NCI-H1436 (cell line): ENCODE data around the gene KCNK17.

ENCODE experiments used
- DNase-seq: peaks from one replicate; lab custom pipeline; 2025; lab: John Stamatoyannopoulos, UW

The KCNK17 gene

DNA sequence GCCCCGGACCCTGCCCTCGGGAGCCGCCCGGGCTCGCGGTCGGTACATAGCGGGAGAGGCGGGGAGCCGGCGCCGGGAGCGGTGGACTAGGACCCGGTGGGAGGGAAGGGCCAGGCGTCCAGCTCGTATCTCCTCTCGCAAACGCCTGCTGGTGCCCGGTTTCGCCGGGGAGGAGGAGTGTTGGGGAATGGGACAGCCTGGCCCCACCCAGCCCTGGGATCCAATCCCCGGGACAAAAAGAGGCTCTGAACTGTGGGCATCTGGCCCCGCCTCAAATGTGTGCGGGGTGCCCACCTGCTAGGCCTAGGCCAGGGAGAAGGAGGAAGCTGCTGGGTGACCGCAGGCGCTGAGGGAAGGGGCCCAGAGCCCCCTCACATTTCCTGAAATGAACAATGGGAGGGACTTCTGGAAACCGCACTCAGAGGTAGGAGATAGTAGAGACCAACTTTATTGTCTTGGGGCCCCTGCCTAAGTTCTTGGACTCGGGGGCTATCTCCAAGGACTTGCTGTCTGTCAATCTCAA lies at the start of gene KCNK17:
KCNK17 (minus strand) TSS at position 147 of the 523 bp plus-strand sequence; CDS start at position 48, 99 bp downstream.
- no peak for DNase-seq

GRCh38 chr6:39363280-39363679 lies 49.1 kb upstream of the KCNK17 start:
- DNase-seq = no peak

GRCh38 chr6:39362487-39362865 lies 48.3 kb upstream of the KCNK17 start:
- no peak for DNase-seq

- peak; percentile 39 for DNase-seq
These were observed 47.7 kb upstream of the KCNK17 start for GRCh38 chr6:39361657-39362486.

DNA sequence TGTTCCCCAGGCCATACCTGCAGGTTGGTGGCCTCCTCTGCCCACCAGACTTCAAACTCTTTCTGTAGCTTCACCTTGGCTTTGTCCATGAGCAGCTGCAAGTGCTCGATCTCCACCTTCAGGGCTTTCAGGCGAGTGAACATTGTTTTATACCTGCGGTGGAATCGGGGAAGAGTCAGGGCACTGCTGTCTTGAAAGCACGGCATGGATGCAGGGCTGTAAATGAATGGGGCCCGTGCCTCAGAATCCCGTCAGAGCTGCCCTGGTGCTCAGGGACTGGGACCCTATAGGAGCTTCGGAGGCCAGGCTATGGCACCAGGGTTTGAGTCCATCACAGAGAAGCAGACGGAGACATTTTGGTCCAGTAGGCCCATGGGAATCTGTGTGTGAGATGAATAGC lies 46.2 kb upstream of the KCNK17 start:
- DNase-seq = no peak

DNA sequence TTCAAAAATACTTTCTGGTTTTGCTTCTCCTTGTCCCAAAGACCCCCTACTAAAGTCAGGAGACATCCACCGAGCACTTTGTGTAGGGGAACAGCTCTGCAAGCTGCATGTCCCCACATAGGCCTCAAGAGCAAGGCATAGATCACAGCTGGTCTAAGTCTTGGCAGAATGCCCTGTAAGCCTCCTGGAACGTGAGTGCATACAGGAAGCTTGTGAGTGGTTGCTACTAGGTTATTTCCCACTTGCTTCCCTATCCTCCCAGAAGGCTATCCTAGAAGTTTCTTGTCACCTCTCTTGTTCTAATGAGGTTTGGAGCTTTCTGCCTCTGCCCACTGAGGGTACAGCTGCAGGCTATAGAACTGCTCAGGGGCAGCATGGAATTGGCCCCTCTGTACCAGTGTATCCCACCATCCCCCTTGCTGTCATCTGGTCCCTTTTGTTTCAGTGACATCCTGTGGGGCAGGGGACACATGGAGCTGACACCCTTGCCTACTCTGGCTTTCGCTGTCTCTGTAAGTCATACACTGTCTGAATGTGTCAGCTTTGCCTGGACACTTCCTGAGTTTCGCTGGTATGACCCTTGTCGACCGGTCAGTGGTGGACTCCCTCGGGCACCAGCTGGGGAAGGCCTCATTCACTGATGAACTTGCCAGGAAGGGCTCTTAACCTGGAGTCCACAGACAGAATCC lies 43.9 kb upstream of the KCNK17 start:
- DNase-seq = no peak

DNA sequence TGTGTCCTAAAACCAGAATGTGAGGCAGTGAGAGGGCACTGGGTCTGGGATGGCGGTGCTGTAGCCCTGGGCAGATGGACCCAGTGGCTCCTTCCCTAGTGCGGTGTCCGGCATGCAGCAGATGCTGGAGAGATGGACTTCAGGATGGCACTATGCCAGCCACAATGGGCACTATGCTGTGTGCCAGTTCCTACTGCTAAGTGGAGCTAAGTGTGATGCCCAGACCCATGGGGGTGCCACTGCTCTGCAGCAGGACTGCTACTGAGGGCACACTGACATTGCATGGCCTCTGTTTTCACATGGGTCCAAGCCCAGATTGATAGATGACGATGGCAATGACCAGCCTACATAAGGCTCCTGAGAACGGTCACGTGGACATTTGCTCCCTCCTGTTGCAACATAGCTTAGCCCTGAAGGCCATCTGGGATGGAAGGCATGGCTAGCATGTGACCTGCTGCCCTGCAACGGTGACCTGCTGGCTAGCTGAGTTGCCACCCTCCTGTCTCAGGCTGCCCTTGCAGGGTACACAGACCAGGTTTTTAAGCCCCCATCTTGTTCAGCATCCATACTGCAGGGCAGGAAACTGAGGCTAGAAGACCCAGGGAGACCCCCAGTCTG lies 39.6 kb upstream of the KCNK17 start:
- DNase-seq = no peak

- no peak for DNase-seq
These were observed 36.7 kb upstream of the KCNK17 start for GRCh38 chr6:39350723-39351505.

DNA sequence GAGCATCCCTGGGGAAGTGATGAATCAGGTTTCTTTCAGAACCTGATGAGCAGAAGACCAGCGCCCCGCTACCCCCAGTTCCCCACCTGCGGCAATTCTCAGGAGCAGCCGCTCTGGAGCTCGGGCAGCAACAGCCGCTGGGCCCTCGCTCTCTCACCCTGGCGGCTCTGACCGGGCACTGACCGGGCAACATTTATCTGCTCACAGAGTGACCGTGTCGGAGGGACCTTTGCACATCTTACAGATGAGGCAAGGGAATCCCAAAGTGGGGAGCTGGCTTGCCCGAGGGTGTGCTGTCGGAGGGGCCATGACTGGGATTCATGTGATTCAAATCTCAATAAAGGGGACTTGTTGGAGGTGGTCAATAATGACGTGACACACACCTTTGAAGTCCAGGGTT lies 34.5 kb upstream of the KCNK17 start:
- no peak for DNase-seq

- DNase-seq = peak; percentile 59
These were observed 33.8 kb upstream of the KCNK17 start for GRCh38 chr6:39347906-39348585.

GRCh38 chr6:39347206-39347605 lies 33.0 kb upstream of the KCNK17 start:
- DNase-seq = no peak

- DNase-seq = no peak
These were observed 30.6 kb upstream of the KCNK17 start for GRCh38 chr6:39344821-39345280.

- DNase-seq = no peak
These were observed 29.2 kb upstream of the KCNK17 start for GRCh38 chr6:39343396-39343870.

- no peak for DNase-seq
These were observed 28.6 kb upstream of the KCNK17 start for GRCh38 chr6:39342692-39343395.

- no peak for DNase-seq
These were observed 27.7 kb upstream of the KCNK17 start for GRCh38 chr6:39341937-39342336.

DNA sequence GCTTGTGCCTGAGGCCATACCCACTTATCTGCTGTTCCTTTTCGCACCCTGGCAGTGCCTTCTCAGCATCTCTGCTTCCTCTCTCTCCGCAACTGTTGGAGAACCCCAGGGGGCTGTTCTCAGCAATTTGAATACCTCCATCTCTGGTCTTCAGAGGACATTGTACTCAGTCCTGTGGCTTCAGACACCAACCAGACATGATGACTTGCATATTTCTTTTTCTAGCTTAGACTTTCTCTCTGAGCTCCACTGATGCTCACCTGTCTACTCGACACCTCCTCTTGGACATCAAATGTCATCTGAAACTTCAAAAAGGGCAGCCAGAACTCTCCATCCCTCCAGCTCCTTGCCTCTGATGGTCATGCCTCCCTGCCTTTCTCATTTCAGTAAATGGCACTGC lies 27.1 kb upstream of the KCNK17 start:
- no peak for DNase-seq

DNA sequence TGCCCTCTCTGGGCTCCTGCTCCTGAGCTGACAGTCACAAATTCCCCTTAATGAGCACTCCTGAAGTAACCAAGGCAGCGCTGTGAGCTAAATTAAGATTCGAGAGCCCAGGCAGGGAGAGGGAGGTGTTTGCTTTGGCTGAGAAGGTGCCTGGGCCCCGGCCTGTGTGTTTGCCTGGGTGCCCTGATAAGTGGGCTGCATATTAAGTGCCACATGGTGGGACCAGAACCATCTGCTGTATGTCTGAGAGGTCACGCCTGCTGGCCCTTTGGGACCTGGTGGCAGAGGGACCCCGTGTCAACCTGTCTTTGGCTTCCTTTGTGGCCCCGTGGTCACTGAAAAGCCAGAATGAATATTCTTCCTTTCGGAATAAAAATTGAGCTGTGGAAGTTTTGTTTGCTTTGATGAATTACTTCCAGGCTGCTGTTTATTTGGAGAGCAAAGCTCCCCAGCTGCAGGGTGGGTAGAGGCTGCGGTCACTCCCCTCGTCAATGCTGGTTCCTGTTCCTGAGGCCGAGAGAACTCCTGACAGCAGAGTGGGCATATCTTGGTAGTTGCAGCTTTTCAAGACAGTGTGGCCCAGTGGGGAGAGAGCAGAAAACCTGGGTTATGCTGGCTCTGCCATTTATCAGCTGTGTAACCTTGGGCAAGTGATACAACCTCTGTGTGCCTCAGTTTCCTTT lies 25.8 kb upstream of the KCNK17 start:
- DNase-seq = peak; percentile 83

GRCh38 chr6:39339096-39339867 lies 25.1 kb upstream of the KCNK17 start:
- DNase-seq = no peak

DNA sequence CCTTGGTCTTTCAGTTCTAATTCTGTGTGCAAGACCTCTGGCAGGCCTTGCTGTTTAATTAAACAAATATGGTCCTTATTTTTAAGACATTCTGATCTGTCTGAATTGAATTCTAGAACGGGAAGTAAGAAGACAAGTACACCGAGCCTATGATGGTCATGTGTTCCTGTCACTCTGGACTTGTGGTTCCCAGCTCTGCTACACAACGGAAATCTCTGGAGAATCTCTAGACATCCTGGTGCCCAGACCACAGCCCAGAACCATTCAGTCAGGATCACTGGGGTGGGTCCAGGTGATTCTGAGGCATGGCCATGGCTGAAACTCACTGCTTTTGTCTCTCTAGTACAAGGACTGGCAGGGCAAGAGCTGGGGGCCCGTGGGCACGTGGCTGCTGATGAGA lies 24.2 kb upstream of the KCNK17 start:
- DNase-seq = no peak
